Measurements from ENCODE around the gene ADK.

Gene ADK

GRCh38 chr10:74612195-74612594 is 461.2 kb downstream of the ADK start:
- H3K4me3 ChIP-seq (ENCODE audit: low read depth, low read length): no peak overlapping the region
- H3K36me3 ChIP-seq (ENCODE audit: control insufficient read depth, insufficient read depth, low read length): no peaks in the 10 kb centered on the region
- no peaks in the 10 kb centered on the region for H3K79me2 ChIP-seq
- no peak overlapping the region for H3K4me2 ChIP-seq (ENCODE audit: low read length)
- no peak overlapping the region for H3K27ac ChIP-seq
- H2AFZ ChIP-seq: no peak overlapping the region
- no peaks in the 10 kb centered on the region for H3K4me1 ChIP-seq
- no peaks in the 10 kb centered on the region for H3K9me3 ChIP-seq (ENCODE audit: control insufficient read depth, low read length)
- H3K9ac ChIP-seq: no peak overlapping the region
- no peaks in the 10 kb centered on the region for H3K27me3 ChIP-seq (ENCODE audit: control insufficient read depth, insufficient read depth, low read length)
- no peak for TF ChIP-seq CTCF (IDR thresholded peaks at IDR 0.05)

- H3K27me3 ChIP-seq (ENCODE audit: control insufficient read depth, insufficient read depth, low read length): no peaks in the 10 kb centered on the region
- no peak for TF ChIP-seq CTCF (IDR thresholded peaks at IDR 0.05)
- H3K36me3 ChIP-seq (ENCODE audit: control insufficient read depth, insufficient read depth, low read length): no peaks in the 10 kb centered on the region
- no peaks in the 10 kb centered on the region for H3K9me3 ChIP-seq (ENCODE audit: control insufficient read depth, low read length)
- H3K9ac ChIP-seq: no peak overlapping the region
- no peak overlapping the region for H3K27ac ChIP-seq
- H3K4me2 ChIP-seq (ENCODE audit: low read length): no peak overlapping the region
- H2AFZ ChIP-seq: no peak overlapping the region
- H3K79me2 ChIP-seq: no peaks in the 10 kb centered on the region
- no peak overlapping the region for H3K4me3 ChIP-seq (ENCODE audit: low read depth, low read length)
- H3K4me1 ChIP-seq: no peaks in the 10 kb centered on the region
Observed at GRCh38 chr10:74620626-74621025, 469.6 kb downstream of the ADK start.

- no peak overlapping the region for H3K4me3 ChIP-seq (ENCODE audit: low read depth, low read length)
- H3K4me1 ChIP-seq: no peaks in the 10 kb centered on the region
- H3K4me2 ChIP-seq (ENCODE audit: low read length): no peak overlapping the region
- TF ChIP-seq CTCF (IDR thresholded peaks at IDR 0.05): no peak
- H3K27me3 ChIP-seq (ENCODE audit: control insufficient read depth, insufficient read depth, low read length): no peaks in the 10 kb centered on the region
- H2AFZ ChIP-seq: no peak overlapping the region
- H3K9me3 ChIP-seq (ENCODE audit: control insufficient read depth, low read length): no peaks in the 10 kb centered on the region
- H3K27ac ChIP-seq: no peak overlapping the region
- no peaks in the 10 kb centered on the region for H3K36me3 ChIP-seq (ENCODE audit: control insufficient read depth, insufficient read depth, low read length)
- H3K9ac ChIP-seq: no peak overlapping the region
- H3K79me2 ChIP-seq: no peaks in the 10 kb centered on the region
Observed at GRCh38 chr10:74623786-74624185, 472.8 kb downstream of the ADK start.

- TF ChIP-seq CTCF (IDR thresholded peaks at IDR 0.05): no peak
- no peaks in the 10 kb centered on the region for H3K36me3 ChIP-seq (ENCODE audit: control insufficient read depth, insufficient read depth, low read length)
Observed at GRCh38 chr10:74624501-74624900, 473.5 kb downstream of the ADK start.

GRCh38 chr10:74628136-74628535 is 477.1 kb downstream of the ADK start:
- Histone ChIP-seq H3K27ac (no peak overlapping the region), H3K36me3 (ENCODE audit: control insufficient read depth, insufficient read depth, low read length) (no peaks in the 10 kb centered on the region), H3K4me2 (ENCODE audit: low read length) (no peak overlapping the region), H3K79me2 (no peaks in the 10 kb centered on the region), H3K27me3 (ENCODE audit: control insufficient read depth, insufficient read depth, low read length) (no peaks in the 10 kb centered on the region), H3K9ac (no peak overlapping the region), H2AFZ (no peak overlapping the region), H3K4me1 (no peaks in the 10 kb centered on the region), H3K4me3 (ENCODE audit: low read depth, low read length) (no peak overlapping the region), H3K9me3 (ENCODE audit: control insufficient read depth, low read length) (no peaks in the 10 kb centered on the region)
- no peak for TF ChIP-seq CTCF (IDR thresholded peaks at IDR 0.05)

More at GRCh38 chr10:74624501-74624900, 473.5 kb downstream of the ADK start:
- H3K4me2 ChIP-seq (ENCODE audit: low read length): no peak overlapping the region
- H3K79me2 ChIP-seq: no peaks in the 10 kb centered on the region
- no peak overlapping the region for H2AFZ ChIP-seq
- no peaks in the 10 kb centered on the region for H3K4me1 ChIP-seq
- H3K27ac ChIP-seq: no peak overlapping the region
- no peaks in the 10 kb centered on the region for H3K27me3 ChIP-seq (ENCODE audit: control insufficient read depth, insufficient read depth, low read length)
- no peak overlapping the region for H3K9ac ChIP-seq
- no peaks in the 10 kb centered on the region for H3K9me3 ChIP-seq (ENCODE audit: control insufficient read depth, low read length)
- no peak overlapping the region for H3K4me3 ChIP-seq (ENCODE audit: low read depth, low read length)

Data from parathyroid adenoma (tissue), 2 donors.